ENCODE data around the gene MTUS2. TPM values are rescaled to one million over a fixed set of nuclear protein-coding genes. Genes with fewer than 3 reads are reported as not detected.

MTUS2 gene
- total and polyA plus RNA-seq, 4 donors = under 0.01 to 0.70 (median 0.15) TPM

GRCh38 chr13:28922341-28922740 is 102.2 kb downstream of the MTUS2 start (continued):
- TF ChIP-seq REST (IDR thresholded peaks at IDR 0.05) (no peak), HNF4A (conservative IDR thresholded peaks at IDR 0.05) (no peak), YY1 (IDR thresholded peaks at IDR 0.05) (no peak)

- Histone ChIP-seq H3K4me3 (ENCODE audit: low read depth in 1 of 3, low read length in 3 of 3) (no peak overlapping the region), H3K9ac (ENCODE audit: low read depth in 1 of 2, low read length in 2 of 2) (no peak overlapping the region), H3K27ac (ENCODE audit: low read depth in 1 of 2, low read length in 2 of 2) (no peak overlapping the region), H3K27me3 (ENCODE audit: control insufficient read depth in 4 of 4, insufficient read depth in 4 of 4, low read length in 3 of 4) (no peaks in the 10 kb centered on the region), H3K4me1 (ENCODE audit: control insufficient read depth in 4 of 4, insufficient read depth in 4 of 4, low read length in 3 of 4) (no peaks in the 10 kb centered on the region), H3K36me3 (ENCODE audit: control insufficient read depth in 4 of 4, insufficient read depth in 3 of 4, low read depth in 1 of 4, low read length in 3 of 4) (no peaks in the 10 kb centered on the region), H3K9me3 (ENCODE audit: control insufficient read depth in 4 of 4, low read length in 3 of 4) (no peaks in the 10 kb centered on the region)
- TF ChIP-seq MAX (IDR thresholded peaks at IDR 0.05) = no peak
- TF ChIP-seq SP1 (IDR thresholded peaks at IDR 0.05) = no peak
- TF ChIP-seq, protein P1, sequence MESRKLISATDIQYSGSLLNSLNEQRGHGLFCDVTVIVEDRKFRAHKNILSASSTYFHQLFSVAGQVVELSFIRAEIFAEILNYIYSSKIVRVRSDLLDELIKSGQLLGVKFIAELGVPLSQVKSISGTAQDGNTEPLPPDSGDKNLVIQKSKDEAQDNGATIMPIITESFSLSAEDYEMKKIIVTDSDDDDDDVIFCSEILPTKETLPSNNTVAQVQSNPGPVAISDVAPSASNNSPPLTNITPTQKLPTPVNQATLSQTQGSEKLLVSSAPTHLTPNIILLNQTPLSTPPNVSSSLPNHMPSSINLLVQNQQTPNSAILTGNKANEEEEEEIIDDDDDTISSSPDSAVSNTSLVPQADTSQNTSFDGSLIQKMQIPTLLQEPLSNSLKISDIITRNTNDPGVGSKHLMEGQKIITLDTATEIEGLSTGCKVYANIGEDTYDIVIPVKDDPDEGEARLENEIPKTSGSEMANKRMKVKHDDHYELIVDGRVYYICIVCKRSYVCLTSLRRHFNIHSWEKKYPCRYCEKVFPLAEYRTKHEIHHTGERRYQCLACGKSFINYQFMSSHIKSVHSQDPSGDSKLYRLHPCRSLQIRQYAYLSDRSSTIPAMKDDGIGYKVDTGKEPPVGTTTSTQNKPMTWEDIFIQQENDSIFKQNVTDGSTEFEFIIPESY (IDR thresholded peaks at IDR 0.05) = no peak
- no peak for TF ChIP-seq NR2F2 (IDR thresholded peaks at IDR 0.05)
- no peak for TF ChIP-seq CTCF (IDR thresholded peaks at IDR 0.05; ENCODE audit: low read depth, low read length, missing input control)
- TF ChIP-seq HNF4G (IDR thresholded peaks at IDR 0.05) = no peak
- TF ChIP-seq HNF4A (conservative IDR thresholded peaks at IDR 0.05) = no peak
- no peak for TF ChIP-seq ATF3 (IDR thresholded peaks at IDR 0.05)
- TF ChIP-seq FOXA1 (IDR thresholded peaks at IDR 0.05) = no peak
- no peak for TF ChIP-seq RAD21 (IDR thresholded peaks at IDR 0.05)
- TF ChIP-seq GABPA (IDR thresholded peaks at IDR 0.05 in 1 of 2, conservative IDR thresholded peaks at IDR 0.05 in 1 of 2) = no peak
- no peak for DNase-seq (ENCODE audit: low spot score)
- WGBS = 89% methylated on average over 2 of the region's 2 CpGs
Measured at GRCh38 chr13:28935104-28935503, 115.0 kb downstream of the MTUS2 start.

- 83% methylated on average over 2 of the region's 2 CpGs for WGBS
Measured at GRCh38 chr13:28942906-28943305, 122.8 kb downstream of the MTUS2 start.

More at GRCh38 chr13:28942906-28943305, 122.8 kb downstream of the MTUS2 start:
- Histone ChIP-seq H3K27me3 (ENCODE audit: control insufficient read depth in 4 of 4, insufficient read depth in 4 of 4, low read length in 3 of 4) (no peaks in the 10 kb centered on the region), H3K4me1 (ENCODE audit: control insufficient read depth in 4 of 4, insufficient read depth in 4 of 4, low read length in 3 of 4) (no peaks in the 10 kb centered on the region), H3K9me3 (ENCODE audit: control insufficient read depth in 4 of 4, low read length in 3 of 4) (no peaks in the 10 kb centered on the region), H3K4me3 (ENCODE audit: low read depth in 1 of 3, low read length in 3 of 3) (no peak overlapping the region), H3K9ac (ENCODE audit: low read depth in 1 of 2, low read length in 2 of 2) (no peak overlapping the region), H3K36me3 (ENCODE audit: control insufficient read depth in 4 of 4, insufficient read depth in 3 of 4, low read depth in 1 of 4, low read length in 3 of 4) (no peaks in the 10 kb centered on the region), H3K27ac (ENCODE audit: low read depth in 1 of 2, low read length in 2 of 2) (no peak overlapping the region)
- DNase-seq (ENCODE audit: low spot score) = no peak
- TF ChIP-seq YY1 (IDR thresholded peaks at IDR 0.05) (no peak), EGR1 (IDR thresholded peaks at IDR 0.05; ENCODE audit: low read depth in 2 of 2) (no peak), ATF3 (IDR thresholded peaks at IDR 0.05) (no peak), FOXA2 (IDR thresholded peaks at IDR 0.05) (no peak), CTCF (IDR thresholded peaks at IDR 0.05; ENCODE audit: low read depth, low read length, missing input control) (no peak), JUND (IDR thresholded peaks at IDR 0.05) (no peak), SP1 (IDR thresholded peaks at IDR 0.05) (no peak)
- TF ChIP-seq, protein P1 (IDR thresholded peaks at IDR 0.05) = no peak
